ENCODE data around the gene CYFIP1.

CYFIP1 gene

DNA sequence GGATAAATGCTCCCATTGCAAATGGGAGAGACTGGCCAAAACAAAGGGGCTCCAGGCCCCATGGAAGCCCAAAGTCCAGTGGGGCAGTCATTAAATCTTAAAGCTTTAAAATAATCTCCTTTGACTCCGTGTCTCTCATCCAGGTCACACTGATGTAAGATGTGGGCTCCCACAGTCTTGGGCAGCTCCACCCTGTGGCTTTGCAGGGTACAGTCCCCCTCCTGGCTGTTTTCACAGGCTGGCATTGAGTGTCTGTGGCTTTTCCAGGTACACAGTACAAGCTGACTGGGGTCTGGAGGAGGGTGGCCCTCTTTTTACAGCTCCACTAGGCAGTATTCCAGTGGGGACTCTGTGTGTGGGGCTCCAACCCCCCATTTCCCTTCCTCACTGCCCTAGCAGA is 95.8 kb downstream of the CYFIP1 start:
- no peak overlapping the region for H3K27ac Mint-ChIP-seq
- H3K9me3 Mint-ChIP-seq (ENCODE audit: low read depth), result no peaks in the 10 kb centered on the region
- H3K4me1 Mint-ChIP-seq (ENCODE audit: low read depth), result no peaks in the 10 kb centered on the region

DNA sequence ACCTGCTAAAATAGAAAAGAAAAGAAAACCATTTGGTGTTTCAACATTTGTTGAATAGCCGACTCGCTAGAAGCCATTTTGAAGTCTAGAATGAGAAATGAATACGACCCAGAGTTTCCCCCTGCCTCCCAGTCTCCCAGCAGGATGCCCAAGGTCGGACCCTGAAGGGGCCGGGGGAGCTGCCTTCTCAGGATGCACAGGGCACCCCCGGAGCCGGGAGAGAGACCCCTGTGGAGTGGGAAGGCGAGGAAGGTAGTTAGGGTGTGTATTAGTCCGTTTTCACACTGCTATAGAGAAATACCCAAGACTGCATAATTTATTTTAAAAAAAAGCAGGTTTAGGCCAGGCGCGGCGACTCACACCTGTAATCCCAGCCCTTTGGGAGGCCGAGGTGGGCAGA is 97.0 kb downstream of the CYFIP1 start:
- Mint-ChIP-seq H3K27ac (no peak overlapping the region), H3K4me3 (no peak overlapping the region), H3K9me3 (ENCODE audit: low read depth) (no peaks in the 10 kb centered on the region), H3K36me3 (peaks cover 4% of the 10 kb centered on the region), H3K4me1 (ENCODE audit: low read depth) (no peaks in the 10 kb centered on the region), H3K27me3 (no peaks in the 10 kb centered on the region)

More for the DNA sequence above, 95.8 kb downstream of the CYFIP1 start:
- H3K4me3 Mint-ChIP-seq, result no peak overlapping the region
- no peaks in the 10 kb centered on the region for H3K36me3 Mint-ChIP-seq
- no peaks in the 10 kb centered on the region for H3K27me3 Mint-ChIP-seq

- no peak overlapping the region for H3K27ac Mint-ChIP-seq
- H3K36me3 Mint-ChIP-seq, result peaks cover 5% of the 10 kb centered on the region
- no peaks in the 10 kb centered on the region for H3K27me3 Mint-ChIP-seq
- no peaks in the 10 kb centered on the region for H3K4me1 Mint-ChIP-seq (ENCODE audit: low read depth)
- H3K9me3 Mint-ChIP-seq (ENCODE audit: low read depth), result no peaks in the 10 kb centered on the region
- no peak overlapping the region for H3K4me3 Mint-ChIP-seq
Observed at GRCh38 chr15:22881739-22882440, 98.3 kb downstream of the CYFIP1 start.

- peaks cover 5% of the 10 kb centered on the region for H3K36me3 Mint-ChIP-seq
- H3K9me3 Mint-ChIP-seq (ENCODE audit: low read depth), result no peaks in the 10 kb centered on the region
- no peaks in the 10 kb centered on the region for H3K4me1 Mint-ChIP-seq (ENCODE audit: low read depth)
- no peak overlapping the region for H3K4me3 Mint-ChIP-seq
- H3K27ac Mint-ChIP-seq, result no peak overlapping the region
- no peaks in the 10 kb centered on the region for H3K27me3 Mint-ChIP-seq
Observed at GRCh38 chr15:22880981-22881738, 99.0 kb downstream of the CYFIP1 start.

- Mint-ChIP-seq H3K9me3 (ENCODE audit: low read depth) (no peaks in the 10 kb centered on the region), H3K36me3 (peaks cover 5% of the 10 kb centered on the region), H3K4me1 (ENCODE audit: low read depth) (no peaks in the 10 kb centered on the region), H3K4me3 (no peak overlapping the region), H3K27me3 (no peaks in the 10 kb centered on the region), H3K27ac (no peak overlapping the region)
Observed at GRCh38 chr15:22880068-22880980, 99.8 kb downstream of the CYFIP1 start.

- H3K27ac Mint-ChIP-seq, result no peak overlapping the region
- peaks cover 5% of the 10 kb centered on the region for H3K36me3 Mint-ChIP-seq
- no peaks in the 10 kb centered on the region for H3K9me3 Mint-ChIP-seq (ENCODE audit: low read depth)
- no peak overlapping the region for H3K4me3 Mint-ChIP-seq
- H3K4me1 Mint-ChIP-seq (ENCODE audit: low read depth), result no peaks in the 10 kb centered on the region
- H3K27me3 Mint-ChIP-seq, result no peaks in the 10 kb centered on the region
Observed at GRCh38 chr15:22878103-22878502, 102.1 kb downstream of the CYFIP1 start.

DNA sequence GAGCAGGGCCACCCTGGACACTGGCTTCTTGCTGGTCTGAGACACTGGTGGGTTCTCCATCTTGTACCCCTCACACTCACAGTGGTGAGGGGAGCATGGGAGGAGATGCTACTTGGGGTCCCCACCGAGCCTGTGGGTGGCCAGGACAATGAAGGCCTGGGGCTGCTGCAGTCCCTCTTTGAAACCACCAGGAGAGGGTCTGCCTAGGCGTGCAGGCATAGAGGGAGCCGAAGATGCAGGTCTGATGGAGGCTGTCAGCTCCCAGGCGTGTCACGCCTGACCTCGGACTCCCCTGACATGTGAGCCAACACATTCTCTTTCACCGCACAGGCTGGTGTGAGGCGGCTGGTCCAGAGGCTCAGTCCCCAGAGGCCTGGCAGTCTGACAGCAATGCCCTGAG is 102.6 kb downstream of the CYFIP1 start:
- Mint-ChIP-seq H3K4me3 (no peak overlapping the region), H3K4me1 (ENCODE audit: low read depth) (no peaks in the 10 kb centered on the region), H3K36me3 (peaks cover 5% of the 10 kb centered on the region)

GRCh38 chr15:22877117-22877516 is 103.1 kb downstream of the CYFIP1 start:
- Mint-ChIP-seq H3K4me3 (no peak overlapping the region), H3K4me1 (ENCODE audit: low read depth) (no peaks in the 10 kb centered on the region), H3K36me3 (peaks cover 5% of the 10 kb centered on the region), H3K9me3 (ENCODE audit: low read depth) (no peaks in the 10 kb centered on the region), H3K27me3 (no peaks in the 10 kb centered on the region), H3K27ac (no peak overlapping the region)

More for the DNA sequence above, 102.6 kb downstream of the CYFIP1 start:
- H3K9me3 Mint-ChIP-seq (ENCODE audit: low read depth), result no peaks in the 10 kb centered on the region
- no peak overlapping the region for H3K27ac Mint-ChIP-seq
- H3K27me3 Mint-ChIP-seq, result no peaks in the 10 kb centered on the region

DNA sequence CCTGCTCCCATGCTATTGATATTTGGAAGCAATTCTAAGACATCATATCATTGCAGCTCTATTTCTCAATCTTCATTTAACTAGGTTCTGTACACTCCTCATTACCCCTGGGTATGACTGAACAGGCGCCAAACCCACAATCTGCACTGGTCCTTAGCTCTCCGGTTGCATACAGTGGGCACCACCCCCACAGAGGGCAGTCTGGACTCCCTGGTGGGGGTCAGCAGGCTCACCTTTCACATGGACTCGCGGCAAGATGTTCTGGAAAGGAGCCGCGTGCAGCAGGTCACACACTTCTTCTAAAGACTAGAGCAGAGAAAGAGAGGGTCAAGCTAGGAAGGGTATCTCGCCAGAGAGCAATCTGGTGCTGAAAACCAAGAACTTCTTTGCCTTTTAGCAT is 105.2 kb downstream of the CYFIP1 start:
- Mint-ChIP-seq H3K4me3 (no peak overlapping the region), H3K27me3 (no peaks in the 10 kb centered on the region), H3K36me3 (peaks cover 5% of the 10 kb centered on the region), H3K9me3 (ENCODE audit: low read depth) (no peaks in the 10 kb centered on the region), H3K4me1 (ENCODE audit: low read depth) (no peaks in the 10 kb centered on the region), H3K27ac (no peak overlapping the region)

GRCh38 chr15:22874256-22874655 is 105.9 kb downstream of the CYFIP1 start:
- H3K27ac Mint-ChIP-seq, result no peak overlapping the region
- peaks cover 7% of the 10 kb centered on the region for H3K36me3 Mint-ChIP-seq
- H3K4me1 Mint-ChIP-seq (ENCODE audit: low read depth), result no peaks in the 10 kb centered on the region
- H3K9me3 Mint-ChIP-seq (ENCODE audit: low read depth), result no peaks in the 10 kb centered on the region
- H3K4me3 Mint-ChIP-seq, result no peak overlapping the region
- no peaks in the 10 kb centered on the region for H3K27me3 Mint-ChIP-seq

DNA sequence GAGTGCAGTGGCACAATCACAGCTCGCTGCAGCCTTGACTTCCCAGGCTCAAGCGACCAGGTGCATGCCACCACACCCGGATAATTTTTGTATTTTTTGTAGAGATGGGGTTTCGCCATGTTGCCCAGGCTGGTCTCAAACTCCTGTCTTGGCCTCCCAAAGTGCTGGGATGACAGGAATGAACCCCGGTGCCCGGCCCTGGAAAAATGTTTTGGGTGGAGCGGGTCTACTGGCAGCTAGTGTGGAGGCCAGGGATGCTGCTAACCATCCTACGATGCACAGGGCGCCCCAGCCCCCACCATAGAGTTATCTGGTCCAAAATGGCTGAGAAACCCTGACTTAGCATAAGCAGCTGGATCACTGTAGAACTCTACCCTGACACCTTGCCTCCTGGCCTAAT is 106.3 kb downstream of the CYFIP1 start:
- H3K4me3 Mint-ChIP-seq, result no peak overlapping the region
- no peaks in the 10 kb centered on the region for H3K9me3 Mint-ChIP-seq (ENCODE audit: low read depth)
- no peaks in the 10 kb centered on the region for H3K27me3 Mint-ChIP-seq
- H3K4me1 Mint-ChIP-seq (ENCODE audit: low read depth), result no peaks in the 10 kb centered on the region
- peaks cover 8% of the 10 kb centered on the region for H3K36me3 Mint-ChIP-seq
- no peak overlapping the region for H3K27ac Mint-ChIP-seq

- Mint-ChIP-seq H3K36me3 (peaks cover 3% of the 10 kb centered on the region), H3K9me3 (ENCODE audit: low read depth) (no peaks in the 10 kb centered on the region), H3K4me1 (ENCODE audit: low read depth) (no peaks in the 10 kb centered on the region), H3K27me3 (no peaks in the 10 kb centered on the region), H3K4me3 (no peak overlapping the region), H3K27ac (no peak overlapping the region)
Observed at GRCh38 chr15:22872936-22873701, 107.0 kb downstream of the CYFIP1 start.

GRCh38 chr15:22871481-22872086 is 108.6 kb downstream of the CYFIP1 start:
- Mint-ChIP-seq H3K36me3 (peaks cover 3% of the 10 kb centered on the region), H3K4me3 (no peak overlapping the region), H3K27me3 (no peaks in the 10 kb centered on the region), H3K9me3 (ENCODE audit: low read depth) (no peaks in the 10 kb centered on the region), H3K27ac (no peak overlapping the region), H3K4me1 (ENCODE audit: low read depth) (no peaks in the 10 kb centered on the region)

- Mint-ChIP-seq H3K9me3 (ENCODE audit: low read depth) (no peaks in the 10 kb centered on the region), H3K4me3 (no peak overlapping the region), H3K27ac (peak overlapping the region; percentile 54), H3K27me3 (no peaks in the 10 kb centered on the region), H3K4me1 (ENCODE audit: low read depth) (no peaks in the 10 kb centered on the region), H3K36me3 (peaks cover 3% of the 10 kb centered on the region)
Observed at GRCh38 chr15:22870865-22871264, 109.3 kb downstream of the CYFIP1 start.
